GM12878 (cell line): Measurements from ENCODE around the gene PHKB. TPM values are rescaled to one million over a fixed set of nuclear protein-coding genes. Genes with fewer than 3 reads are reported as not detected.

Experiments used
- ATAC-seq: fragments of 200-7000 bp; cut with Tn5 transposase; 3 replicates; pipeline ENCODE4 v1.9.1; 2020; ENCODE audit warnings: mild to moderate bottlenecking, moderate library complexity
- BruUV-seq: library from RNA; stranded (reverse); fragments of 400-500 nt; replicated peaks from 2 replicates; lab custom pipeline; 2021; lab: Mats Ljungman, UMichigan
- CTCF ChIA-PET: fragments of 300-600 bp; sonication (Branson Sonifier 250); formaldehyde crosslinking; extraction: SDS; loops from one replicate; lab custom pipeline; 2021; ENCODE audit warnings: inconsistent platforms; lab: Yijun Ruan, JAX
- POLR2A ChIA-PET: fragments of 350-600 bp; formaldehyde crosslinking; extraction: SDS; loops from one replicate; lab custom pipeline; 2021; ENCODE audit warnings: inconsistent platforms; lab: Charles Lee
- RAD21 ChIA-PET: fragments of 300-600 bp; sonication (Branson Sonifier 250); formaldehyde crosslinking; loops from one replicate; lab custom pipeline; 2023; ENCODE audit warnings: antibody characterized with exemption; ENCODE audit not compliant: unreplicated experiment; lab: Charles Lee
- SMC1A ChIA-PET: fragments of 300-600 bp; sonication (Branson Sonifier 250); formaldehyde crosslinking; loops from one replicate; lab custom pipeline; 2023; ENCODE audit not compliant: unreplicated experiment, uncharacterized antibody; lab: Charles Lee
- DNase-seq: peaks from one replicate; pipeline ENCODE4 v3.0.0-alpha.2; 2011; ENCODE audit warnings: low read depth, low spot score
- FAIRE-seq: peaks from 3 replicates; lab custom pipeline; 2011; peaks lifted over from hg19 to GRCh38; lab: Jason Lieb, UNC
- H2AFZ ChIP-seq: 2 replicates; pipeline ENCODE4 v1.6.0; 2011; ENCODE audit warnings: low read depth, low read length, control low read depth; ENCODE audit not compliant: control insufficient read depth
- H3K27ac ChIP-seq: 2 replicates; pipeline ENCODE4 v1.5.1; 2011; ENCODE audit warnings: control low read depth; ENCODE audit not compliant: control insufficient read depth, insufficient read depth
- H3K27me3 ChIP-seq, 2 experiments: replicated peaks in 1 of 2; 2 replicates each; pipeline versions ENCODE4 v1.6.0 to v1.6.1; 2011; ENCODE audit warnings: low read length in 1 of 2; ENCODE audit not compliant: control insufficient read depth in 2 of 2, insufficient read depth in 2 of 2
- H3K36me3 ChIP-seq, 2 experiments: 2 replicates each; pipeline ENCODE4 v1.5.1; 2011; ENCODE audit warnings: low read length in 1 of 2; ENCODE audit not compliant: control insufficient read depth in 2 of 2, insufficient read depth in 2 of 2
- H3K4me1 ChIP-seq: 2 replicates; pipeline ENCODE4 v1.6.1; 2011; ENCODE audit warnings: mild to moderate bottlenecking, low read length, moderate library complexity, mixed read lengths; ENCODE audit not compliant: control insufficient read depth, insufficient read depth
- H3K4me2 ChIP-seq: 2 replicates; pipeline ENCODE4 v1.6.0; 2011; ENCODE audit warnings: control low read depth; ENCODE audit not compliant: control insufficient read depth, insufficient read depth
- H3K4me3 ChIP-seq: fragments of 200-600 bp; sonication (generic); 2 replicates; pipeline ENCODE4 v1.5.1; 2016
- H3K79me2 ChIP-seq: 2 replicates; pipeline ENCODE4 v1.6.0; 2011; ENCODE audit warnings: low read length; ENCODE audit not compliant: control insufficient read depth, insufficient read depth
- H3K9ac ChIP-seq: 2 replicates; pipeline ENCODE4 v1.8.0; 2011; ENCODE audit warnings: low read length, control low read depth, mixed read lengths; ENCODE audit not compliant: control insufficient read depth, insufficient read depth
- H3K9me3 ChIP-seq: replicated peaks from 3 replicates; pipeline ENCODE4 v1.5.1; 2011; ENCODE audit warnings: mild to moderate bottlenecking, low read length; ENCODE audit not compliant: control insufficient read depth, insufficient read depth
- H4K20me1 ChIP-seq: 2 replicates; pipeline ENCODE4 v1.6.0; 2011; ENCODE audit not compliant: control insufficient read depth, insufficient read depth
- IRF4 ChIP-seq: IDR thresholded peaks from 2 replicates; pipeline ENCODE4 v1.6.1; 2011; ENCODE audit warnings: low read depth, low read length
- MTA3 ChIP-seq: IDR thresholded peaks from 2 replicates; pipeline ENCODE4 v1.6.1; 2012; ENCODE audit warnings: low read length, inconsistent platforms, borderline replicate concordance
- SRF ChIP-seq, 2 experiments: IDR thresholded peaks; 2 replicates each; pipeline ENCODE4 v1.6.1; 2011; ENCODE audit warnings: low read depth in 2 of 2, low read length in 2 of 2, mild to moderate bottlenecking in 1 of 2, moderate library complexity in 1 of 2
- WGBS: methylation state at CpG from one replicate; pipeline ENCODE4 v1.1.6; 2016; ENCODE audit warnings: low lambda C conversion rate; ENCODE audit not compliant: insufficient replicate concordance, insufficient coverage; ENCODE audit errors: missing lambda C conversion rate; 5-methylcytosine and 5-hydroxymethylcytosine counted together
- in situ Hi-C: fragments of 300-500 bp; cut with MboI; formaldehyde crosslinking; loops from 9 replicates; pipeline ENCODE4 v1.14.3; 2018; ENCODE audit warnings: mixed read lengths
- intact Hi-C: fragments of 100-400 bp; cut with micrococcal nuclease; formaldehyde crosslinking; loops from one replicate; pipeline ENCODE4 v1.14.2; 2022; ENCODE audit not compliant: unreplicated experiment
- polyA plus RNA-seq, 11 experiments: library from polyadenylated mRNA; depleted of rRNA in 4 of 11; unstranded in 6 of 11; stranded (reverse) in 5 of 11; fragments of >200 nt; fragmentation: Nextera tagmentation in 4 of 11; fragmentation: Illumina TruSeq in 1 of 11; extraction: Ambion mirVana in 4 of 11; extraction: Trizol in 1 of 11; gene quantifications; 1 replicate in 1 of 11; 2 replicates in 10 of 11; pipeline versions ENCODE4 v1.2.1 to v1.2.3, GENCODE V29; 2011 to 2016; ENCODE audit warnings: inconsistent platforms in 2 of 11, missing spikeins in 2 of 11, low read depth in 1 of 11
- total RNA-seq, 4 experiments: library from RNA; depleted of rRNA in 3 of 4; stranded (reverse); fragments of >200 nt in 3 of 4; fragmentation: Illumina TruSeq in 1 of 4; extraction: Trizol in 1 of 4; gene quantifications; 2 replicates each; pipeline versions ENCODE4 v1.2.1 to v1.2.3, GENCODE V29; 2013 to 2021
- TF ChIP-seq, protein P1 (sequence below): fragments of 450-650 bp; IDR thresholded peaks from 2 replicates; pipeline ENCODE4 v1.6.1; 2017; ENCODE audit warnings: mild to moderate bottlenecking, moderate library complexity

PHKB gene
- total and polyA plus RNA-seq, 10 of the 15 experiments (the other 5 are each of a cell fraction or from before 2014, with no cell fraction given): 14.2 to 65.6 (median 37.0) TPM

GRCh38 chr16:47426806-47427205, 34.3 kb upstream of the PHKB start (continued):
- no peak for TF ChIP-seq MTA3
- no peak for TF ChIP-seq IRF4

GRCh38 chr16:47431960-47432359, 29.2 kb upstream of the PHKB start:
- Histone ChIP-seq H3K27me3 (no peaks in the 10 kb centered on the region), H3K4me3 (no peak overlapping the region), H3K9me3 (no peaks in the 10 kb centered on the region), H2AFZ (no peak overlapping the region), H3K36me3 (peaks cover 0 to 9% of the 10 kb centered on the region in 2 experiments; a peak in 2 of 4 replicates), H3K79me2 (no peaks in the 10 kb centered on the region; the same call in 1 of the 2 replicates), H3K4me2 (no peak overlapping the region), H4K20me1 (no peaks in the 10 kb centered on the region), H3K27ac (no peak overlapping the region), H3K9ac (no peak overlapping the region), H3K4me1 (no peaks in the 10 kb centered on the region)
- intact Hi-C loops (no loop called here), in situ Hi-C loops (no loop called here)
- no peak for TF ChIP-seq SRF (IDR thresholded peaks at IDR 0.05; ENCODE audit: low read depth in 2 of 2, low read length in 2 of 2)
- TF ChIP-seq, protein P1, sequence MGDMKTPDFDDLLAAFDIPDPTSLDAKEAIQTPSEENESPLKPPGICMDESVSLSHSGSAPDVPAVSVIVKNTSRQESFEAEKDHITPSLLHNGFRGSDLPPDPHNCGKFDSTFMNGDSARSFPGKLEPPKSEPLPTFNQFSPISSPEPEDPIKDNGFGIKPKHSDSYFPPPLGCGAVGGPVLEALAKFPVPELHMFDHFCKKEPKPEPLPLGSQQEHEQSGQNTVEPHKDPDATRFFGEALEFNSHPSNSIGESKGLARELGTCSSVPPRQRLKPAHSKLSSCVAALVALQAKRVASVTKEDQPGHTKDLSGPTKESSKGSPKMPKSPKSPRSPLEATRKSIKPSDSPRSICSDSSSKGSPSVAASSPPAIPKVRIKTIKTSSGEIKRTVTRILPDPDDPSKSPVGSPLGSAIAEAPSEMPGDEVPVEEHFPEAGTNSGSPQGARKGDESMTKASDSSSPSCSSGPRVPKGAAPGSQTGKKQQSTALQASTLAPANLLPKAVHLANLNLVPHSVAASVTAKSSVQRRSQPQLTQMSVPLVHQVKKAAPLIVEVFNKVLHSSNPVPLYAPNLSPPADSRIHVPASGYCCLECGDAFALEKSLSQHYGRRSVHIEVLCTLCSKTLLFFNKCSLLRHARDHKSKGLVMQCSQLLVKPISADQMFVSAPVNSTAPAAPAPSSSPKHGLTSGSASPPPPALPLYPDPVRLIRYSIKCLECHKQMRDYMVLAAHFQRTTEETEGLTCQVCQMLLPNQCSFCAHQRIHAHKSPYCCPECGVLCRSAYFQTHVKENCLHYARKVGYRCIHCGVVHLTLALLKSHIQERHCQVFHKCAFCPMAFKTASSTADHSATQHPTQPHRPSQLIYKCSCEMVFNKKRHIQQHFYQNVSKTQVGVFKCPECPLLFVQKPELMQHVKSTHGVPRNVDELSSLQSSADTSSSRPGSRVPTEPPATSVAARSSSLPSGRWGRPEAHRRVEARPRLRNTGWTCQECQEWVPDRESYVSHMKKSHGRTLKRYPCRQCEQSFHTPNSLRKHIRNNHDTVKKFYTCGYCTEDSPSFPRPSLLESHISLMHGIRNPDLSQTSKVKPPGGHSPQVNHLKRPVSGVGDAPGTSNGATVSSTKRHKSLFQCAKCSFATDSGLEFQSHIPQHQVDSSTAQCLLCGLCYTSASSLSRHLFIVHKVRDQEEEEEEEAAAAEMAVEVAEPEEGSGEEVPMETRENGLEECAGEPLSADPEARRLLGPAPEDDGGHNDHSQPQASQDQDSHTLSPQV: no peak
- ATAC-seq (no peak), DNase-seq (no peak), FAIRE-seq (no peak)
- WGBS: 96% methylated on average over 3 of the region's 3 CpGs
- BruUV-seq: no TSS peak
- ChIA-PET CTCF (no interaction called here), SMC1A (no interaction called here), POLR2A (no interaction called here), RAD21 (no interaction called here)
